M059J (cell line): ENCODE data around the gene UBD. TPM values are rescaled to one million over a fixed set of nuclear protein-coding genes. Genes with fewer than 3 reads are reported as not detected.

Experiments
- DNase-seq: peaks from one replicate; pipeline ENCODE4 v3.0.0-alpha.2; 2012; ENCODE audit warnings: low read depth
- total RNA-seq: library from RNA; depleted of rRNA; stranded (reverse); fragments of >200 nt; shearing (Covaris generic); gene quantifications from 2 replicates; pipeline ENCODE4 v1.2.3, GENCODE V29; 2014; rRNA removed

The UBD gene
- 0.17 TPM in 1 of 2 replicates, not detected in the other for total RNA-seq

DNA sequence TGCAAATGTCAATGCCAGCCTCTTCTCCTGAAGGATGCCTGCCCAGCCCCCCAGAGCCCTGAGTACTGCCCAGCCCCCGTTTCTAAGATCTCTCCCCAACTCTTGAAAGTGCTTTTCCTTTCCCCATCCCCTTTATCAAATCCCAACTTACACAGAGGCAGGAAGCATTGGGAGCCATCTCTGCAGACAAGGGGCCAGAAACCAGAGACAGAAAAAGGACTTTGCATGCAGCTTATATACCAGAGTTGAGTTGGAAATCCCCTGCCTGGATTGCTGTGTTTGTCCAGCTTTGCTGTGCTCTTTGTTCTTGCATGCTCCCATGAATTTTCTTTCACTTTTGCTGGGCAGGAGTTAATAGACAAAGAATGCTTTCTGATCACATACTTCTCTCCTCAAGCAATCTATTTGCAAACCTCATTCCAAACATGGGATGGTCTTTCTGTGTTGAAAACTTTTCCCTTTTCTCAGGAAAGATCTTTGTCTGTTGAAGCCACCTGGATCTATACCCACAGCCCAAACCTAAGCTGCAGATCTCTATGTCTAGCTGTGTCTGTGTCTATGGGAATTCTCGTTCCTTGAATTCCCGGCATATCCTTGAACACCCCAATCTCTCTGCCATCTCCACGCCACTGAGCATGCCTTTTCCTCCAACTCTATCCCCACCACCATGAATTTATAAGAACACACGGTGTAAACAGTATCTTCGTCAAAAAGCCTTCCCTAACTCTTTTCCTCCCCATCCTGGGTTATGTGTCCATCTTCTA lies at the start of gene UBD:
Gene UBD, minus strand, starts transcription at position 209 of the 764 bp plus-strand sequence. Its CDS starts 31 bp downstream, at position 178.
- no peak for DNase-seq

DNA sequence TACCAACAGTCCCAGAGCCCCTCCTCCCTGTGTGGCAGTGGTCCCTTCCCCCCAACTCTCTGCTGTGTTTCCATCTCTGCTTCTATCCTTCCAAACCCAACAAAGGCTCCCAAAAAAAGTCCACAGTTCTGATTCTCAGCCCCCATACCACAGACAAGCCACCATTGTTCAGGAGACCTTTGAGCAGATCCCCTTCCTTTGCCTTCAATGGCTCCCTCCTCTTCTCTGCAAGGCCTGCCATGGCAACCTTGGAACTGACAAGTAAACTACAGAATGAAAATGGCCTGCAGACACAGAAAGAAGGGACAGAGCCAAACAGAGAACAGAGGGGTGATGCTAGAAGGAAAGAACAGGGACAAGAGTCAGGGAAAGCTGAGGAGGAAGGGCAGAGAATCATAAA lies 48.6 kb upstream of the UBD start:
- DNase-seq, result no peak

DNA sequence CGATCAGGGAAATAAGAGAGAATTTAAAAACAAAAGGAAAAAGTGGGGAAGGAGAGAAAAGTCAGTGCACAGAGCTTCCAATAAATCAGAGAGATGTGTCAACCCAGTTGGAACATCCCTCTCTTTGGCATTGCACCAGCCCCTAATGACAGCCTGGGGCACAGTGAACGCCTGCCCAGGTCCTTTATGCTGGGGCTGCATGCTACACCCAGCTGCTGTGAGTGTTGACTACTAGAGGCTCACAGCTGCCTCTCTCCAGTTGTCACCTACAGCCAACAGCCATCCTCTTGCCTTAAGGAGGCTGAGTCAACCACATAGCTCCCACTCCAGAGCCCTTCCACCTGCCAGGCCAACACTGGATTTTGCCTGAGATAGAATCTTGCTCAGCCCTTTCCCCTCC lies 44.4 kb upstream of the UBD start:
- peak; percentile 10 for DNase-seq

DNA sequence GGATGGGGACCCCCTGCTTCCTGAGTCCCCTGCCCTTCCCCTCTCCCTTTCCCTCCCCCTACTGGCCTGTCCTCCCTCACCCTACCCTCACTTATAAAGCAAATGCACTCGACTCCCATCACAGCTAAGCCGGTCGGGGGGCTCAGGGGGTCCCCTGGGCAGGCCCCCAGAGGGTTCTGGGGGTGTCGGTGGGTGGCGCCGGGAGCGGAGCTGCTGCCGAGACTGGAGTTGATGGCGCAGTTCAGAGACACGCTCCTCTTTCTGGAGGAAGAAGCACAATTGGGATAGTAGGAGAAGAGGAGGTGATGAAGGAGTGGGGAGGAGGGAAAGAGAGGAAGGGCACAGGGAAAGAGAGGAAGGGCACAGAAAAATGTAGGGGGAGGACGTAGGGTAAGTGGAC lies 43.9 kb upstream of the UBD start:
- no peak for DNase-seq

DNA sequence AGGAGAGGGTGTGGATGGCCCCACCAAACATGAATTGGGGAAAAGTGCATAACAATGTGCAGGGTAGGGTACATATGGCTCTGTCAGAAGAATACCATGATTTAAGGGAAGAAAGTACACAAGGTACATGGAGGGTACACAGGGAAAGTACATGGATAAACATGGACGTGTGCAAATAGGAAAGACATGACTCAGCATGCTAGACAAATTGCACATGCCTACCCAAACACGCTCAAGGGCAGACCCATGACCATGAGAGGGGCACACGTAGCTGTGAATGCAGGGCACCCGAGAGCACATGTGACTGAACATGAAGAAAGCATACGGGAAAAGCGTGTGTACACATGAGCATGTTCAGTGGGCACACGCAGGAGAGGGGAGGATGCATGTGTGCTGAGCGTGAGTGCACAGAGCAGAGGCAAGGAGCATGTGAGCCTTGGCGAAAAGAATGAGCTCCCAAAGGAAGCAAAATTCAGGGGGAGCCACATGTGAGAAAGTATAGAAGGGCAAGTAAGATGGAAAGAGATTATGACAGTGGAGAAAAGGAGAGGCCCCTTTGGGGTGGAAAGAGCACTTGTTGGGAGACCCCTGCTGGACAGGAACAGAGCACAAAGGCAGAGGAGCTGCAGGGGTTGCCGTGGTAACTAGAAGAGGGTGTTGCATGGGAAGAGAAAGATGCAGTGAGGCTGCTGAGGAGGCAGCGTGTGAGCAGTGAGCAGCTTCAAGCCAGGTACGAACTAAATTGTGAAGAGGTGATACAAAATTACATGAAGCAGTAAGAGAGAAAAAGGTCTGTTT lies 43.2 kb upstream of the UBD start:
- peak; percentile 35 for DNase-seq

DNA sequence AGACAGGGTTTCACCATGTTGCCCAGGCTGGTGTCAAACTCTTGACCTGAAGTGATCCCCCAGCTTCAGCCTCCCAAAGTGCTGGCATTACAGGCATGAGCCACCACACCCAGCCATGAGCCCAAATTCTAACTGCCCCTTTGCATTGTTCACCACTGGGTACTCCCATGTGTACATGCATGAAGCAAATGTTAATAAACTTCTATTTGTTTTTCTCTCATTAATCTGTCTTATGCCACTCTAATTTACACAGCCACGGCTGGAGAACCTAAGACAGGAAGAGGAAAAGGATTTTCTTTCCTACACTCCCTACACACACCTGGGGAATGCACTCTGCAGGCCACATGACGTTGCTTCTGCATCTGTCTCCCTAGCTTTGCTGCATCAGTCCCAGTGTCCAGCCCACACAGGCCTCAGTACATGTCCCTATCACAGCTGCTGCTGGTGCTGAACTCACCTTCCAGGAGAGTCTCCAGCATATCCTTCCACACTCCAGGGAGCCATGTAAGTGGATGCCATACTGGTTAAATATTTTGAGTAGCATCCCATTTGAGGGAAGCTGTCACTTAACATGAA lies 38.7 kb upstream of the UBD start:
- no peak for DNase-seq

DNA sequence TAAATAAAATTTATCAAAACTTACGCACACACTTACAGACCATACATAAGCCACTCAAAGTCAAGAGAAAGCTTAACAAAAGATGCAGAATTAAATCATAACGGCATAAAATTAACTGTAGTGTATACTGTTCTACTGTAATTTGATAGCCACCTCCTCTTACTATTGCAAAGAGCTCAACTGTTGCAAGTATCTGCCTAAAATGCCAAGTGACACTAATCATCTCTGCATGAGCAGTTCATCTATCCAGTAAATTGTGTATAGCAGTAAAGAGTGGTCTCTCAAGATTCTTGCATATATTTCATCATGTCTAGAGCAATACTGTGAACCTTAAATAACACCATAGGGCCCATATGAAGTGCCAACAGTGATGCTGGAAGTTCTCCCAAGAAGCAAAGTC lies 37.7 kb upstream of the UBD start:
- no peak for DNase-seq

DNA sequence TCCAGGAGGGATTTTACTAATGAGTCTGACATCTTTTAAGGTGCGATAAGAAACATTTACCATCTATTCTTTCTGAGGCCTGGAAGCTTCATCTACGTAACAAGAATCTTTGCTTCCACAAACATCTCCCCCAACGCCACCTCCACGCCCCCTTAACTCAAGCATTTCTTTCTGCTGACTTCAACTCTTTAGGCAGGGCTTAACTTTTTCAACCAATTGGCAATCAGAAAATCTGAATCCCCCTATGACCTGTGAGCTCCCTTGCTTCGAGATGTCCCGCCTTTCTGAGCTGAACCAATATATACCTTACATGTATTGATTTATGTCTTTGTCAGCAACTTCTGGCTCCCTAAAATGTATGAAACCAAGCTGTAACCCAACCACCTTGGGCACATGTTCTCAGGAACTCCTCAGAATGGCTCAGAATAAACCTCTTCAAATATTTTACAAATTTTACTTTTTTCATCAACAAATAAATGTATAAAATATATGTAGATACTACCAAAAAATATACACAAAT lies 36.9 kb upstream of the UBD start:
- DNase-seq, result no peak

DNA sequence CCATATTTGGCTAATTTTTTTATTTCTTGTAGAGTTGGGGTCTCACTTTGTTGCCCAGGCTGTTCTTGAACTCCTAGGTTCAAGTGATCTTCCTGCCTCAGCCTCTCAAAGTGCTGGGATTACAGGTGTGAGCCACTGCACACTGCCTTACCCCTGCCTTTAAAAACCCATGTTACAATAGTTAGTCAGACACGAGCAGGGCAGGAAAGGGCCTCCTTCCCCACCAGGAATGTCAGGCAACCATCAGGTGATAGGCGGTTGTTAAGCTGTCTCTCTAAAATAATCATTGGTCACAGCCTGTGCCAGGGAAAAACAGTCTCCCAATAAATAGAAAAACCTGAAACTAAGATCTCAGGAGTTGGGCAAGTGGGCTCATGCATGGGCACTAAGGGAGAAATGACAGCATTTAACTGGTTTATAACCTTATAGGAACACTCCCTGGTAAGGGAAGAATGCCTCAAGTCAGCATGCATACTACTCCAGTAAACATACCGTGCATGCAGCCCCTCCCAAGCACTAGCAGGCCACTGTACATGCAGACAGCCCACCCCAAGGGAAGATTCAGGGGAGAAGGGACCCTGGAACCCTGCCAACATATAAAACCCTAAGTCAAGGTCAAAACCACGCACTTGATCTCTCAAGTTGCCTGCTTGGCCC lies 33.8 kb upstream of the UBD start:
- no peak for DNase-seq

DNA sequence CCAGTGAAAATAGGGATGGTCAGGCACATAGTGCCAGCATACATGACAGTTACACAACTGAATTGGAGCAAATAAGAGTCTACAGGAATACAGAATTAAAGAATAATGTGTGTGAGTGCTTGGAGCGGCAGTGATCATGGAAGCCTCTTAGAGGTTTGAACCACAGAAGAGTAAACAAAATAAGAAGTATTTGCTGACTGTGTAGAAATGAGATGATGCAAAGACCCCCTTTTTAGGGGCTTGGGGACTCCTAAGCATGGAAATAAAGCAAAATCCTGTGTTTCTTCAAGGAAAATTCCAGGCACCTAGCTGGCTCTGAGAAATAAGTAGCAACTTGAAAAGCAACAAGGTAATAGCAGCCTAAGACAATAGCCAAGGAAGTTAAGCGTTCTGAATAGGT lies 32.1 kb upstream of the UBD start:
- DNase-seq, result no peak

DNA sequence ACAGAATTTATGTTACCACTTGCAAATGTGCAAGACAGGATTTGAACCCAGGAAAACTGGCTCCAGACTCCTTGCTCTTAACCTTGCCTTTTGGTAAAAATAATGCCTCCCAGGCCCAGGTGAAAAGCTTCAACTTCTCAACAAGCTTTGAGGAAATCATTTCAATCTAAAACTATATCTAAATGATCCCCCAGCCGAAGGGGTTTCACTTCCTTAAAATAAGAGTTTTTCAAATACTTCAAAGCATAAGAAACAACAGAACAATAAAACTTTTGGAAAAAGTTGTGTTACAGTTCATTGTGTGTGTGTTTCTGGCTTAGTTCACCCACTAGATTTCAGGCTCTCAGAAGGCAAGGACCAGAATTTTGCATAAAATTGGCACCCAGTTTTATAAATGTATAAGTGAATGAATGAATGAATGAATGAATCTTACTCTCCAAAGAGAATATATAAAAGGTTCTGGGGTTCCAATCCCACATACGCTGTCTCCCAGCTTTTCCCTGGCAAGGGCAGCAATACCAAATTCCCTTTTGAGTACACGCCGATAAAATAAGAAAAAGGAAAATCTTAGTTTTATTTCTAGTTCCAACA lies 30.8 kb upstream of the UBD start:
- DNase-seq, result no peak

DNA sequence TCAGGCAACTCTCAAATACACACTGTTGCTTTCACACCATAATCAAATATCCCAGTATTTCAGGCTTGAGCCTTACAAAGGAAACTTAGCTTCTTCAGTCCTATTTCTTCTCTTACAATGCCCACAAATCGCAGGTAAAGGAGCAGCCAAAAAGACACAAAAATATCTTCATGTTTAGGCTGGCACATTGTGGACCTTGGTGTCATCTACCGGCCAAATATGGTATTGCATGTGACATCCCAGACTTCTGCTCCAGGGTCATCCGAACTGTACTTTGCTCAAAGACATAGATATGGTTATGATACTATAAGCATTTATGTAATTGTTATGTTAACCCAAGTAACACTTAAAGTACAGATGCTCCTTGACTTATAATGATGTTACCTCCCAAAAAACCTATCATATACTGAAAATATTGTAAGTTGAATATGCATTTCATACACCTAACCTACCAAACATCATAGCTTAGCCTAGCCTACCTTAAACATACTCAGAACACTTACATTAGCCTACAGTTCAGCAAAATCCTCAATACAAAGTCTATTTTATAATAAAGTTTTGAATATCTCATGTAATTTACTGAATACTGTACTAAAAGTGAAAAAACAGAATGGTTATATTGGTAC lies 30.0 kb upstream of the UBD start:
- DNase-seq, result peak; percentile 53

DNA sequence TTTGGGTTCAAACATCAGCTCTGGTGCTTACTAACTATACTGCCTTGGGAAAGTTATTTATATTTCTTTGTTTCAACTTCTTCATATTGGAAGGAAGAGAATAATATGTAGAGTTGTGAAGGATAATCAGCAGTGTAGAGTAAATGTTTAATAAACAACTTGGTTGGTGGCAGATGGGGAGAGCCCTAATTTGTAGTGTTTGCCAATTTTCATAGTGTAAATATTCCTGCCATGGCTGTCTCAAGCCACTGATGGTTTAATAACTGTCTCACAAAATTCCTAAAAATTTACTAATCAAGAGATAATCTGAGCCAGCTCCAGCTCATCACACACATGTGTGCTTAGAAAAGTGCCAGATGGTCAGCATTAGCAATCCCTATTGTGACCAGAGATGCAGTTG lies 25.3 kb upstream of the UBD start, which contains the start of gene OR2H2:
Gene OR2H2, plus strand, starts transcription at position 301 of the 400 bp plus-strand sequence. CDS start 2,824 bp downstream, outside the sequence.
- DNase-seq, result no peak

DNA sequence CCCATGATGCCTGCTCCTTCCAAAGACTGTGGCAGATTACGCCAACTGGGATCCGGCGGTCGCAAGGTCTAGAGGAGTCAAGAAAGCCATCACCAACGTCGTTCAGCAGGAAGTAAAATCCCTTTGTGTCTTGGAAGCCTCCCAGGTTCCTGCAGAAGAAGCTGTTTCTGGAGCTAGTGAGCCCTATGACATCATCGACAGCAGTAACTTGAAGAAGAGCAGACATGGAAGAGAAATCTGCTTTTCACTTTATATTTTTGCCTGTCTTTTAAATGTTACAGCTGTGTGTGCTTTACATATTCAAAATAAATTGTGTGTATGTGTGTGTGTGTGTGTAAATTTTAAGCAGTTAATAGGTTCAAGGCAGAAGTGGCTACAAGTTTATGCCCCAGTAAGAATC lies 18.0 kb upstream of the UBD start:
- DNase-seq, result no peak

DNA sequence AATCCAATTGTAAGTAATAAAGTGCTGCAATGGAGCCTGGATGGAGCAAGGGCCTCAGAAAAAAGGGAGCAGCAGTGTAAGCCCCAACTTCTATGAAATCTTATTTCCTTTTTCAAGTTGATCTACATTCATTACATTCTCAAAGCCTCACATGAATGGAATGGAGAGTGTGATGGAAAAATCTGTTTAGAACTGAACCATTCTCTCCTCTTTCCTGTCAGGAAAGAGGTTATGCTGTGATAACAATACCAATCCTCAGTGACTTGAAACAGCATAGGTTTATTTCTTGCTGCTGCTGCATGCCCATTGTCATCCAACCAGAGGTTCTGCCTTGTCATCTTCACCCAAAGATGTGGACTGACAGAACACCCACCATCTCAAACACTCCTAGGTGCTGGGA lies 16.5 kb upstream of the UBD start:
- DNase-seq, result no peak

DNA sequence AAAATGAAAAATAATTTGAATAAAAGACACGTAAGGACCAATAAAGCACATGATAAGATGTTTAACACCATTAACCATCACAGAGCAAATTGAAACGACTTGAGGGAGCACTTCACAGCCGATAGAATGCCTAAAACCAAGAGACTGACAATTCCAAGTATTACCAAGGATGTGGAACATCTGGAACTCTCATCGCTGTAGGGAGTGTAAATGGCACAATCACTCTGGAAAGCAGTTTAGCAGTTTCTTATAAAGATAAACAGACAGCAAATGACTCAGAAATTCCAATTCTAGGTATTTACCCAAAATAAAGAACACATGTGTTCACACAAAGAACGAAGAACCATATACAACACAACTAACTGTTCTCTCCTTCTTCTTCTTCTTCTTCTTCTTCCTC lies 8.5 kb upstream of the UBD start:
- no peak for DNase-seq

DNA sequence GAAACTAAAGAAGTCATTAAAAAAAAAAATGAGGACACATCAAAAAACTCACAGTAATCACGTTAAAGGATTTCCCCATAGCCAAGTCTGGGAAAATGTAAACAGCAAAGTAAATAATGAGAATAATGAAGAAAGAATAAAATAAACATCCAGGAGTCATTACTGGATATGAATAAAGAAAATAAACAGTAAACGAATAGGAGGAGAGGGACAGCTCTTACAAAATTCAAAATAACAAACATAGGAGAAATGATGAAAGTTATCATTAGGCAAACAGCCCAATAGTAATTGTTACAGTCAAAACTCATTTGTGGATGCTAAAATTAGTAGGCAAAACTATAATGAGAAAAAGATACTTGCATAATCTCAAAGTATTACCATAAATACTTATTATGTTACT lies 8.0 kb upstream of the UBD start:
- no peak for DNase-seq

DNA sequence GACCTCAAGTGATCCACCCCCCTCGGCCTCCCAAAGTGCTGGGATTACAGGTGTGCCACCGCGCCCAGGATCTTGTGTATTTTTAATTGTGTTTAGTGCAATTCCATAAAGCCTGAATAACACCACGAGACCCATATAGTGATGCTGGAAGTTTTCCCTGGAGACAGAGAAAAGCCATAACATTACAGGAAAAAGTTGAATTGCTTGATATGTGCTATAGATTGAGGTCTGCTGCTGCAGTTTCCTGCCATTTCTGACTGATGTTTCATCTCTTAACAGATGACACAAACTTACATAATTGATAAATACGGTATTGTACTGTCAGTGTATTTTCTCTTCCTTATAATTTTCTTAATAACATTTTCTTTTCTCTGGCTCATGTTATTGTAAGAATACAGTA lies 7.3 kb upstream of the UBD start:
- no peak for DNase-seq

DNA sequence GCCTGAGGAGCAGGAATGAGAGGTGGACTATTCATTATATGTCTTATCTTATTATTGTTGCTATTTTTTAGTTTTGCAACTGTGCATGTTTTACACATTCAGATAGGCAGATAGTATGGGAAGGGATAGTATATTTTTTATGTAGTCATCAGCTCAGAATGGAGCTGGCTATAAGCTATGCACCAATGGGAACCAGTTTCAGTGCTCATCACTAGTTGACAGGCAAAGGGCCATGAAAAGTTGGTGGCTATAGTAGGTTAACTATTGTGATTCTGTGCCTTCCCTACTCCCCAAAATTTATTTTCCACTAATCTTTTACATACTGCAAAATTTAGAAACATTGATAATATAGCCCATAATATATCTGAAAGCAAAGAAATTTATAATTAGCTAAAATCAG lies 5.3 kb upstream of the UBD start:
- no peak for DNase-seq

DNA sequence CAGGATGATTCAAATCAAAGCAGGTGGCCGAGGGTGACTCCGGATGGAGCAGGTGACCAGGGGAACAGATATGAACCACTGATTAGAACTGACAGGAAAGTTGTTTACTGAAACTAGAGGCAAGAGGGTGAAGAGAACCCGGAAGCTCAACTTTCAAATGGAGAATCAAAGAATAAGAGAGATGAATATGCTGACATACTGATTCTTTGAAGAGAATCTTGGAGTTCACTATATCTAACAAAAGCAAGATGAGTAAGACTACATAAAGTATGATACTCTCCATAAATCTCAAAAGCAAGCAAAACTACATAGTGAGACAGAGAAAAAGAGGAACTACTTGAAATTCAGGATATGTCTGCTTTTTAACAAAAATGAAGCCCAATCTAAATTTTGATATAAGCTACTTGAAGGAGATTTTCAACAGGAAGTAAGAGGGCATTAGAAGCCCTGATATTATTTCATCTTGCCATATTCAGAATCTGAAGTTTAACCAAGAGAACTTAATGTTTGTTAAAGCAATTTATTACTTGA lies 4.0 kb upstream of the UBD start:
- DNase-seq, result no peak
